GM12891 (cell line): Measurements from ENCODE around the gene MCTP1.

Source experiments
- PAX5 ChIP-seq: IDR thresholded peaks from 2 replicates; pipeline ENCODE4 v1.6.1; 2011; ENCODE audit warnings: low read length, moderate library complexity, mild to moderate bottlenecking; ENCODE audit not compliant: insufficient read depth, severe bottlenecking
- POLR2A ChIP-seq: IDR thresholded peaks from 2 replicates; pipeline ENCODE4 v1.6.1; 2011; ENCODE audit warnings: low read depth, low read length, control low read depth
- POLR2AphosphoS5 ChIP-seq: IDR thresholded peaks from 2 replicates; pipeline ENCODE4 v1.6.1; 2011; ENCODE audit warnings: low read depth, low read length, control low read depth
- POU2F2 ChIP-seq: IDR thresholded peaks from 2 replicates; pipeline ENCODE4 v1.6.1; 2011; ENCODE audit warnings: low read depth, mild to moderate bottlenecking, control low read depth, low read length, moderate library complexity
- SPI1 ChIP-seq: IDR thresholded peaks from 2 replicates; pipeline ENCODE4 v1.6.1; 2011; ENCODE audit warnings: low read depth, low read length, control low read depth
- TAF1 ChIP-seq: IDR thresholded peaks from 2 replicates; pipeline ENCODE4 v1.6.1; 2011; ENCODE audit warnings: low read depth, low read length, control low read depth

- TF ChIP-seq TAF1 (no peak), POLR2A (no peak), POLR2AphosphoS5 (no peak), SPI1 (no peak), PAX5 (no peak), POU2F2 (no peak)
These were observed 308.0 kb downstream of the MCTP1 start for GRCh38 chr5:94976853-94977252.
